ENCODE data around the gene FARSA. TPM values are rescaled to one million over a fixed set of nuclear protein-coding genes. Genes with fewer than 3 reads are reported as not detected.

FARSA gene
- total RNA-seq, 2 experiments from 2014 or later = 96.6 to 131 TPM

DNA sequence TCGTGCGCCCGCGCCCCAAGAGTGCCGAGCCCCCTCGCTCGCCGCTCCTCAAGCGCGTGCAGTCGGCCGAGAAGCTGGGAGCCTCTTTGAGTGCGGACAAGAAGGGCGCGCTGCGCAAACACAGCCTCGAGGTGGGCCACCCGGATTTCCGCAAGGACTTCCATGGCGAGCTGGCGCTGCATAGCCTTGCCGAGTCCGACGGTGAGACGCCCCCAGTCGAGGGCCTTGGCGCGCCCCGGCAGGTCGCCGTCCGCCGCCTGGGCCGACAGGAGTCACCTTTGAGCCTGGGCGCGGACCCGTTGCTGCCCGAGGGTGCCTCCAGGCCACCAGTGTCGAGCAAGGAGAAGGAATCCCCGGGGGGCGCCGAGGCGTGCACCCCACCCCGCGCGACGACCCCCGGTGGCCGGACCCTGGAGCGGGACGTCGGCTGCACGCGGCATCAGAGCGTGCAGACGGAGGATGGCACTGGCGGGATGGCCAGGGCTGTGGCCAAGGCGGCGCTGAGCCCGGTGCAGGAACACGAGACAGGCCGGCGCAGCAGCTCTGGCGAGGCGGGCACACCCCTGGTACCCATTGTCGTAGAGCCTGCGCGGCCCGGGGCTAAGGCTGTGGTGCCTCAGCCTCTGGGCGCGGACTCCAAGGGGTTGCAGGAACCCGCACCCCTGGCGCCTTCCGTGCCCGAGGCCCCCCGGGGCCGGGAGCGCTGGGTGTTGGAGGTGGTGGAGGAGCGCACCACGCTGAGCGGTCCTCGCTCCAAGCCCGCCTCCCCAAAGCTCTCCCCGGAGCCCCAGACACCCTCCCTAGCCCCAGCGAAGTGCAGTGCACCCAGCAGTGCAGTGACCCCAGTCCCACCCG lies 59.4 kb downstream of the FARSA start:
- Mint-ChIP-seq H3K9me3 (ENCODE audit: low read depth) (no peaks in the 10 kb centered on the region), H3K27ac (no peak overlapping the region), H3K27me3 (no peaks in the 10 kb centered on the region), H3K4me3 (no peak overlapping the region), H3K36me3 (peaks cover 35% of the 10 kb centered on the region), H3K4me1 (peaks cover 8% of the 10 kb centered on the region)
- ATAC-seq = no peak
- no peak for DNase-seq
- CTCF ChIA-PET = interaction anchor here (0.8 to 3.1 kb wide), 9 partner anchors 11 to 151 kb away, joined by 3 to 15 read pairs (median 5); partner anchors contain the start of gene TNPO2

DNA sequence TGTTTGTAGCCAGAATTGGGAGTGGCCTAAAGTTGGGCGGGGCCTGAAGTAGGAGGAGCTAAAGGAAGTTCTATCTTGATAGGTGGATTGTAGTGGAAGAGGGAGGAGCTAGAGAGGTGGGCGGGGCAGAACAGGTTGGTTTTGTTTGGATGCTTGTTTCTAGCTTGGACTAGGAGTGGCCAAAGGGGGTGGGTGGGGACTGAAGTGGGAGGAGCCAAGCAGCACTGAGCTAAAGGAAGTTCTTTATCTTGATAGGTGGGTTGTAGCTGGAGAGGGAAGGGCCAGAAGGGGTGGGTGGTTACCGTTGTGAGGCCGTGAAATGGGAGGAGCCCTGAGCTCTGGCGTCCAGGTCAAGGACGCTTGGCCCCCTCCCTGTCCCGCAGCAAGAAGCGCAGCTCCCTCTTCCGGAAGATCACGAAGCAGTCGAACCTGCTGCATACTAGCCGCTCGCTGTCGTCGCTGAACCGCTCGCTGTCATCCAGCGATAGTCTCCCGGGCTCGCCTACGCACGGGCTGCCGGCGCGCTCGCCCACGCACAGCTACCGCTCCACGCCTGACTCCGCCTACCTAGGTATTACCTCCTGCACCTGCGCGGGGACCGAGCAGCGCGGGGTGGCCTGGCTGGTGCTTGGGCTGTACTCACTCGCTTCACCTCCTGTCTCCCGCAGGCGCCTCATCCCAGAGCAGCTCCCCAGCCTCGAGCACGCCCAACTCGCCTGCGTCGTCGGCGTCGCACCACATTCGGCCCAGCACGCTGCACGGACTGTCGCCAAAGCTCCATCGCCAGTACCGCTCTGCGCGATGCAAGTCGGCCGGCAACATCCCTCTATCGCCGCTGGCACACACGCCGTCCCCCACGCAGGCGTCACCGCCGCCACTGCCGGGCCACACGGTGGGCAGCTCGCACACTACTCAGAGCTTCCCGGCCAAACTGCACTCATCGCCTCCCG lies 60.3 kb downstream of the FARSA start:
- Mint-ChIP-seq H3K27ac (no peak overlapping the region), H3K36me3 (peaks cover 30% of the 10 kb centered on the region), H3K9me3 (ENCODE audit: low read depth) (no peaks in the 10 kb centered on the region), H3K4me1 (peaks cover 6% of the 10 kb centered on the region), H3K4me3 (peak overlapping the region; percentile 43), H3K27me3 (no peaks in the 10 kb centered on the region)
- CTCF ChIA-PET = interaction anchor here (0.7 to 4.1 kb wide), 14 partner anchors 9 to 221 kb away, joined by 3 to 19 read pairs (median 4); partner anchors contain the start of genes DNASE2 and TNPO2
- ATAC-seq (peak; percentile 76), DNase-seq (peak; percentile 86)

Small RNA genes within 50 kb of the gene (microRNA-seq; reads per million reads assigned to microRNA genes)
- gene MIR5695 = not detected
- gene MIR6515 = 4.7 reads per million, percentile 11 among the genes with 10 or more reads in this experiment

Other genes starting within 250 kb of the FARSA start
- gene GNG14, start 245.7 kb downstream of the FARSA start, total RNA-seq = not detected
- 1 to 10 TPM; 5.2 to 6.3 TPM for gene FBXW9, start 237.1 kb downstream of the FARSA start, total RNA-seq
- 100 to 1,000 TPM; 101 to 104 TPM for gene TNPO2, start 209.8 kb downstream of the FARSA start, total RNA-seq
- gene TRIR, start 199.0 kb downstream of the FARSA start, total RNA-seq = 100 to 1,000 TPM; 195 to 239 TPM
- 10 to 100 TPM; 68.6 to 84.1 TPM for gene GET3, start 196.2 kb downstream of the FARSA start, total RNA-seq
- not detected for gene BEST2, start 181.9 kb downstream of the FARSA start, total RNA-seq
- 10 to 100 TPM; 16.6 to 18.2 TPM for gene HOOK2, start 158.2 kb downstream of the FARSA start, total RNA-seq
- gene JUNB, start 142.2 kb downstream of the FARSA start, total RNA-seq = 100 to 1,000 TPM; 142 to 191 TPM
- 100 to 1,000 TPM; 168 to 218 TPM for gene PRDX2, start 131.9 kb downstream of the FARSA start, total RNA-seq
- gene THSD8, start 131.6 kb downstream of the FARSA start, total RNA-seq = 10 to 100 TPM; 27.9 to 29.8 TPM
- gene RNASEH2A, start 127.1 kb downstream of the FARSA start, total RNA-seq = 10 to 100 TPM; 53.4 to 58.8 TPM
- not detected for gene RTBDN, start 99.1 kb downstream of the FARSA start, total RNA-seq
- 1 to 10 TPM in 1 of 2 experiments, under 1 TPM in 1; 0.67 to 2.5 TPM for gene MAST1, start 95.2 kb downstream of the FARSA start, total RNA-seq
- gene DNASE2, start 52.3 kb downstream of the FARSA start, total RNA-seq = 10 to 100 TPM; 32.5 to 34.1 TPM
- gene KLF1, start 46.5 kb downstream of the FARSA start, total RNA-seq = under 1 TPM; 0.29 to 0.45 TPM
- gene GCDH, start 42.6 kb downstream of the FARSA start, total RNA-seq = 10 to 100 TPM; 38.7 to 46.1 TPM
- 1 to 10 TPM; 2.2 to 2.5 TPM for gene SYCE2, start 14.4 kb downstream of the FARSA start, total RNA-seq
- gene CALR, start 4.9 kb upstream of the FARSA start, total RNA-seq = 100 to 1,000 TPM; 745 to 898 TPM
- gene RAD23A, start 12.2 kb upstream of the FARSA start, total RNA-seq = 100 to 1,000 TPM; 164 to 168 TPM
- gene GADD45GIP1, start 23.5 kb upstream of the FARSA start, total RNA-seq = 10 to 100 TPM; 23.9 to 24.9 TPM
- under 1 TPM; 0.21 to 0.26 TPM for gene DAND5, start 35.9 kb upstream of the FARSA start, total RNA-seq
- under 1 TPM; 0.21 to 0.32 TPM for gene NFIX, start 61.8 kb upstream of the FARSA start, total RNA-seq
- gene LYL1, start 169.1 kb upstream of the FARSA start, total RNA-seq = under 1 TPM; 0.49 to 0.64 TPM
- 10 to 100 TPM; 43.2 to 50.2 TPM for gene TRMT1, start 183.0 kb upstream of the FARSA start, total RNA-seq
- gene NACC1, start 184.6 kb upstream of the FARSA start, total RNA-seq = 10 to 100 TPM; 82.2 to 96.0 TPM
- gene STX10, start 216.7 kb upstream of the FARSA start, total RNA-seq = 10 to 100 TPM; 58.6 to 70.1 TPM
- gene IER2, start 216.7 kb upstream of the FARSA start, total RNA-seq = 100 to 1,000 TPM; 148 to 209 TPM